Activated T-cell treated with anti-CD3 and anti-CD28 coated beads for 4 hours (primary cell): ENCODE results near the gene MLKL.
A peak's percentile ranks its signal among the peaks of the same experiment; 100 is the strongest.
"Not testable (repeated sequence)": the region's sequence is repeated elsewhere in the genome, so short reads cannot be mapped to it uniquely, and the experiment has no call there.

Experiments
- DNase-seq: peaks from one replicate; pipeline ENCODE4 v3.0.0-alpha.2; 2020

Gene MLKL

GRCh38 chr16:74731853-74732477, 31.3 kb upstream of the MLKL start:
- no peak for DNase-seq

GRCh38 chr16:74729783-74730683, 29.4 kb upstream of the MLKL start:
- DNase-seq, result no peak

- DNase-seq, result no peak
Measured at GRCh38 chr16:74727903-74728302, 27.2 kb upstream of the MLKL start.

GRCh38 chr16:74726716-74727115, 26.1 kb upstream of the MLKL start:
- no peak for DNase-seq

GRCh38 chr16:74725651-74726455, 25.2 kb upstream of the MLKL start:
- DNase-seq, result no peak

- DNase-seq, result no peak
Measured at GRCh38 chr16:74724820-74725549, 24.3 kb upstream of the MLKL start.

- no peak for DNase-seq
Measured at GRCh38 chr16:74723256-74723655, 22.6 kb upstream of the MLKL start.

GRCh38 chr16:74722156-74722555, 21.5 kb upstream of the MLKL start:
- not testable (repeated sequence) for DNase-seq

GRCh38 chr16:74721716-74722115, 21.1 kb upstream of the MLKL start:
- DNase-seq, result no peak

GRCh38 chr16:74720579-74720978, 19.9 kb upstream of the MLKL start:
- DNase-seq, result no peak

- DNase-seq, result no peak
Measured at GRCh38 chr16:74718741-74719610, 18.3 kb upstream of the MLKL start.

GRCh38 chr16:74718140-74718539, 17.5 kb upstream of the MLKL start:
- no peak for DNase-seq

GRCh38 chr16:74717367-74717766, 16.7 kb upstream of the MLKL start:
- DNase-seq, result no peak

GRCh38 chr16:74716355-74716754, 15.7 kb upstream of the MLKL start:
- DNase-seq, result no peak

GRCh38 chr16:74713876-74714275, 13.2 kb upstream of the MLKL start:
- no peak for DNase-seq

GRCh38 chr16:74713325-74713724, 12.7 kb upstream of the MLKL start:
- no peak for DNase-seq

- no peak for DNase-seq
Measured at GRCh38 chr16:74711938-74712337, 11.3 kb upstream of the MLKL start.

- no peak for DNase-seq
Measured at GRCh38 chr16:74710401-74710800, 9.7 kb upstream of the MLKL start.

GRCh38 chr16:74709441-74709877, 8.8 kb upstream of the MLKL start:
- DNase-seq, result peak; percentile 74

GRCh38 chr16:74700116-74700437, 585 bp downstream of the MLKL start:
- DNase-seq, result peak; percentile 7

- no peak for DNase-seq
Measured at GRCh38 chr16:74699666-74700065, 996 bp downstream of the MLKL start.

GRCh38 chr16:74698222-74698621, 2.4 kb downstream of the MLKL start:
- no peak for DNase-seq
